ENCODE data around the gene UFSP2.

- no peak for TF ChIP-seq CTCF (IDR thresholded peaks at IDR 0.05)
- no peak for TF ChIP-seq ZFX (IDR thresholded peaks at IDR 0.05; ENCODE audit: borderline replicate concordance)
Measured at GRCh38 chr4:185361872-185362271, 63.9 kb downstream of the UFSP2 start.

Measured in 22Rv1 (cell line).